Smooth muscle cell (in vitro differentiated cells): ENCODE measurements around the gene NUSAP1. TPM values are rescaled to one million over a fixed set of nuclear protein-coding genes. Genes with fewer than 3 reads are reported as not detected.

ENCODE experiments used
- DNase-seq: peaks from one replicate; lab custom pipeline; 2025; ENCODE audit not compliant: unreplicated experiment; lab: John Stamatoyannopoulos, UW
- H2AFZ ChIP-seq: fragments of 200-600 bp; sonication (generic); 2 replicates; pipeline ENCODE4 v1.6.0; 2016; ENCODE audit warnings: antibody characterized with exemption, low read depth, mild to moderate bottlenecking
- H3F3A ChIP-seq: fragments of 200-600 bp; sonication (generic); 2 replicates; pipeline ENCODE4 v1.6.0; 2017; ENCODE audit warnings: antibody characterized with exemption, low read depth
- H3K27ac ChIP-seq: fragments of 200-600 bp; sonication (generic); 2 replicates; pipeline ENCODE4 v1.5.1; 2016; ENCODE audit warnings: low read depth, mild to moderate bottlenecking
- H3K27me3 ChIP-seq: fragments of 200-600 bp; sonication (generic); 2 replicates; pipeline ENCODE4 v1.6.1; 2016; ENCODE audit warnings: low read depth, mild to moderate bottlenecking
- H3K36me3 ChIP-seq: fragments of 200-600 bp; sonication (generic); 2 replicates; pipeline ENCODE4 v1.5.1; 2016; ENCODE audit warnings: low read depth
- H3K4me1 ChIP-seq: fragments of 200-600 bp; sonication (generic); 2 replicates; pipeline ENCODE4 v1.5.1; 2016; ENCODE audit warnings: low read depth
- H3K4me2 ChIP-seq: fragments of 200-600 bp; sonication (generic); 2 replicates; pipeline ENCODE4 v1.6.0; 2016; ENCODE audit warnings: mild to moderate bottlenecking
- H3K4me3 ChIP-seq: fragments of 200-600 bp; sonication (generic); 2 replicates; pipeline ENCODE4 v1.5.1; 2016; ENCODE audit warnings: mild to moderate bottlenecking
- H3K79me2 ChIP-seq: fragments of 200-600 bp; sonication (generic); 2 replicates; pipeline ENCODE4 v1.6.0; 2016; ENCODE audit warnings: low read depth, mild to moderate bottlenecking
- H3K9ac ChIP-seq: fragments of 200-600 bp; sonication (generic); 2 replicates; pipeline ENCODE4 v1.6.0; 2016; ENCODE audit warnings: low read depth
- H3K9me3 ChIP-seq: fragments of 200-600 bp; sonication (generic); replicated peaks from 2 replicates; pipeline ENCODE4 v1.5.1; 2016; ENCODE audit warnings: low read depth
- H4K20me1 ChIP-seq: fragments of 200-600 bp; sonication (generic); 2 replicates; pipeline ENCODE4 v1.6.0; 2016; ENCODE audit warnings: low read depth
- WGBS: methylation state at CpG from one replicate; pipeline ENCODE4 v1.1.7; 2016; ENCODE audit warnings: low lambda C conversion rate; 5-methylcytosine and 5-hydroxymethylcytosine counted together
- polyA plus RNA-seq: library from polyadenylated mRNA; unstranded; fragments of >200 nt; fragmentation: Nextera tagmentation; extraction: Ambion mirVana; gene quantifications from 2 replicates; pipeline ENCODE4 v1.2.1, GENCODE V29; 2016
- total RNA-seq: library from RNA; depleted of rRNA; stranded (reverse); fragments of >200 nt; gene quantifications from 2 replicates; pipeline ENCODE4 v1.2.3, GENCODE V29; 2014
- TF ChIP-seq, protein P1 (sequence below): fragments of 200-600 bp; sonication (generic); IDR thresholded peaks from 2 replicates; pipeline ENCODE4 v1.5.1; 2017; ENCODE audit warnings: borderline replicate concordance, mild to moderate bottlenecking, antibody characterized with exemption; ENCODE audit not compliant: insufficient read depth, poor library complexity, severe bottlenecking

NUSAP1 gene
- total and polyA plus RNA-seq, 2 experiments from 2014 or later: 26.6 to 39.1 TPM

DNA sequence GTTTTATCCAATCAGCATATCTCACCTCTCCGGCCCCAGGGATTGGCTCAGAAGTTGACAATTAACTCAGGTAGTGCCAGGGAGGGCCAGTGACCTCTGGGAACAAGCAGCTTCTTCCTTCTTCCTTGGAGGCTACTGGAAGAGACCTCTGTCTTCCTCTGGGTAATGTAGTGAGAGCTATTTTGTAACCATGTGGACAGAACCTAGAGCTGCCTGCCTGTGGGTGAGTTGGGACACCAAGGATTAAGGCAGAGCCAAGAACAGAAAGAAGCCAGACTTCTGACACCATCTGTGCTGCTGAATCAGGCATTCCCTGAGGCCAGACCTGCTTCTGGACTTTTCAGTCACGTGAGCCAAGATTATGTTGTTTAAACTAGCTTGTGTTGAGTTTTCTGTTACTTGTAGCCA lies 75.6 kb downstream of the NUSAP1 start:
- Histone ChIP-seq H3K79me2 (no peaks in the 10 kb centered on the region), H3K27ac (peak overlapping the region; percentile 93), H2AFZ (no peak overlapping the region), H3K27me3 (no peaks in the 10 kb centered on the region), H3K4me3 (no peak overlapping the region), H3K9ac (peak overlapping the region; percentile 63), H3K4me1 (no peaks in the 10 kb centered on the region), H3K36me3 (no peaks in the 10 kb centered on the region), H4K20me1 (no peaks in the 10 kb centered on the region), H3K4me2 (peak overlapping the region; percentile 71), H3K9me3 (no peaks in the 10 kb centered on the region), H3F3A (peaks cover 5% of the 10 kb centered on the region)
- 46% methylated on average over 2 of the region's 2 CpGs for WGBS
- peak; percentile 17 for DNase-seq
- TF ChIP-seq, protein P1, sequence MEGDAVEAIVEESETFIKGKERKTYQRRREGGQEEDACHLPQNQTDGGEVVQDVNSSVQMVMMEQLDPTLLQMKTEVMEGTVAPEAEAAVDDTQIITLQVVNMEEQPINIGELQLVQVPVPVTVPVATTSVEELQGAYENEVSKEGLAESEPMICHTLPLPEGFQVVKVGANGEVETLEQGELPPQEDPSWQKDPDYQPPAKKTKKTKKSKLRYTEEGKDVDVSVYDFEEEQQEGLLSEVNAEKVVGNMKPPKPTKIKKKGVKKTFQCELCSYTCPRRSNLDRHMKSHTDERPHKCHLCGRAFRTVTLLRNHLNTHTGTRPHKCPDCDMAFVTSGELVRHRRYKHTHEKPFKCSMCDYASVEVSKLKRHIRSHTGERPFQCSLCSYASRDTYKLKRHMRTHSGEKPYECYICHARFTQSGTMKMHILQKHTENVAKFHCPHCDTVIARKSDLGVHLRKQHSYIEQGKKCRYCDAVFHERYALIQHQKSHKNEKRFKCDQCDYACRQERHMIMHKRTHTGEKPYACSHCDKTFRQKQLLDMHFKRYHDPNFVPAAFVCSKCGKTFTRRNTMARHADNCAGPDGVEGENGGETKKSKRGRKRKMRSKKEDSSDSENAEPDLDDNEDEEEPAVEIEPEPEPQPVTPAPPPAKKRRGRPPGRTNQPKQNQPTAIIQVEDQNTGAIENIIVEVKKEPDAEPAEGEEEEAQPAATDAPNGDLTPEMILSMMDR: no peak

DNA sequence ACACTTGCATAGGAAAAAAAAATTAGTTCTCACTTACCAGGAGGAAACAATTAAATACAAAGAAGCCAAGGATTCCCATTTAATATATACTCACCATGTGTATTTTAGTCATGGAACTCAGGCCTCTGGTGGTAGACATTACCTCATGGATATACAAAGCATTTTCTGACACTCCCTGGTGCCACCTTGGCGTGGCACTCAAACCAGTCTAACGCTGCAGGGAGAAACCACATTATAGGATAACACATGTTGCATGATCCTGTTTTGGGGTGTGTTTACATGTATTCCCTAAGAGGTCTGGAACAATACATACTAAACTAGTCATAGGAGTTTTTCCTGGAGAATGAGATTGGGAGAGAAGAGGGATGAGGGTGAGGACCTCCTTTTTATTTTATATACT lies 78.3 kb downstream of the NUSAP1 start:
- no peak for DNase-seq
- no peaks in the 10 kb centered on the region for H3K36me3 ChIP-seq
- H2AFZ ChIP-seq: no peak overlapping the region
- no peak overlapping the region for H3K4me2 ChIP-seq
- H3K4me3 ChIP-seq: no peak overlapping the region
- no peaks in the 10 kb centered on the region for H3K9me3 ChIP-seq
- peaks cover under 1% of the 10 kb centered on the region for H3K4me1 ChIP-seq
- no peaks in the 10 kb centered on the region for H3K27me3 ChIP-seq
- peaks cover 2% of the 10 kb centered on the region for H3K79me2 ChIP-seq
- WGBS: 81% methylated on average over 2 of the region's 2 CpGs
- H3K27ac ChIP-seq: no peak overlapping the region
- TF ChIP-seq, protein P1: no peak
- H3F3A ChIP-seq: peaks cover 5% of the 10 kb centered on the region
- no peaks in the 10 kb centered on the region for H4K20me1 ChIP-seq
- H3K9ac ChIP-seq: no peak overlapping the region

DNA sequence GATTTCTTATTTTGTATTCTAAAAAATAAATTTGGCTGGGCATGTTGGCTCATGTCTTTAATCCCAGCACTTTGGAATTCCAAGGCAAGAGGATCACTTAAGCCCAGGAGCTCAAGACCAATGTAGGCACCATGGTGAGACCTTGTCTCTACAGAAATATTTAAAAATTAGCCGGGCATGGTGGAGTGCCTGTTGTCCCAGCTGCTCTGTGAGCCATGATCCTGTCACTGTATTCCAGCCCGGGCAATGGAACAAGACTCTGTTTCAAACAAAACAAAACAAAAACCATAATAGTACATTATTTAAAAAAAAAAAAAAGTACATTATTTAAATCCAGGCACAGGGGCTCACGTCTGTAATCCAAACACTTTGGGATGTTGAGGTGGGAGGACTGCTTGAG lies 78.8 kb downstream of the NUSAP1 start:
- no peak for DNase-seq
- H3K4me2 ChIP-seq: no peak overlapping the region
- WGBS: 99% methylated on average over 3 of the region's 3 CpGs

More for the DNA sequence above, 78.8 kb downstream of the NUSAP1 start:
- H3K4me1 ChIP-seq: peaks cover 3% of the 10 kb centered on the region
- TF ChIP-seq, protein P1: no peak
- H3K36me3 ChIP-seq: no peaks in the 10 kb centered on the region
- no peaks in the 10 kb centered on the region for H3K9me3 ChIP-seq
- H3F3A ChIP-seq: peaks cover 5% of the 10 kb centered on the region
- H3K27ac ChIP-seq: no peak overlapping the region
- H3K27me3 ChIP-seq: no peaks in the 10 kb centered on the region
- H2AFZ ChIP-seq: no peak overlapping the region
- no peak overlapping the region for H3K4me3 ChIP-seq
- H3K79me2 ChIP-seq: peaks cover 4% of the 10 kb centered on the region
- no peaks in the 10 kb centered on the region for H4K20me1 ChIP-seq
- no peak overlapping the region for H3K9ac ChIP-seq
